H1 (cell line): ENCODE measurements around the gene YWHAB. TPM values are rescaled to one million over a fixed set of nuclear protein-coding genes. Genes with fewer than 3 reads are reported as not detected.

Source experiments
- TAF7 ChIP-seq: optimal IDR thresholded peaks from 2 replicates; pipeline ENCODE3; 2011; ENCODE audit warnings: low read depth, mild to moderate bottlenecking, inconsistent platforms, low read length, moderate library complexity, borderline replicate concordance
- TEAD4 ChIP-seq: IDR thresholded peaks from 2 replicates; pipeline ENCODE4 v1.6.1; 2012; ENCODE audit warnings: low read depth, low read length, inconsistent platforms, mixed read lengths
- polyA plus RNA-seq, 7 experiments: library from polyadenylated mRNA; depleted of rRNA in 3 of 7; stranded (reverse) in 5 of 7; unstranded in 2 of 7; fragments of >200 nt in 5 of 7; fragments of 200-250 nt in 2 of 7; gene quantifications; 1 replicate in 5 of 7; 2 replicates in 1 of 7; 4 replicates in 1 of 7; pipeline versions ENCODE4 v1.2.1 to v1.2.3, GENCODE V29; 2011 to 2013; ENCODE audit warnings: missing spikeins in 2 of 7, mixed read lengths in 2 of 7
- total RNA-seq: library from RNA; stranded (reverse); fragmentation: NEBNext Ultra II Directional; extraction: Animal tissue kit (Norgen Biotek cat#: 25700); gene quantifications from 2 replicates; pipeline ENCODE4 v1.2.1, GENCODE V29; 2021
- TF ChIP-seq, protein P1 (sequence below): IDR thresholded peaks from 2 replicates; pipeline ENCODE4 v1.6.1; 2012; ENCODE audit warnings: inconsistent platforms
- TF ChIP-seq, protein P2 (sequence below): IDR thresholded peaks from 2 replicates; pipeline ENCODE4 v1.6.1; 2012; ENCODE audit warnings: inconsistent platforms

The YWHAB gene
- total and polyA plus RNA-seq, 2 of the 8 experiments (the other 6 are each of a cell fraction or from before 2014, with no cell fraction given) = 72.9 to 256 TPM

DNA sequence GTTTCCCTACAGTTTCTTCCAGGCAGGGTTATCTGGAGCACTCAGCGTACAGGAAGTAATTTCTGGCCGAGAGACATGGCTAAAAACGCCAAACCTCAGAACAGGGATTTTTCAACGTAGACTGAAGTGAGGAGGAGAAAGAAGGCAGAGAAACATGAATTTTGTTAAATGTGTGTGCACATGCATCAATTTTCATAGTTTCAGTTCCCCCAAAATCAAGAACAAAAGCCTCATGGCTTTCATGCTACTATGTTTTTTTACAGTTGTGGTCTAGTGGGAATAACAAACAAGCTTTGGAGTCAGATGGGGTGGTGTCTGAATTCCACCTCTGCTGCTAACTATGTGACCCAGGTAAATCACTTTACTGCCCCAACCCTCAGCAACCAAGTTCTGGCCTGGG, 69.8 kb downstream of the YWHAB start (continued):
- TF ChIP-seq, protein P1, sequence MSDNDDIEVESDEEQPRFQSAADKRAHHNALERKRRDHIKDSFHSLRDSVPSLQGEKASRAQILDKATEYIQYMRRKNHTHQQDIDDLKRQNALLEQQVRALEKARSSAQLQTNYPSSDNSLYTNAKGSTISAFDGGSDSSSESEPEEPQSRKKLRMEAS = no peak
- TF ChIP-seq TAF7 (no peak), TEAD4 (no peak)
- TF ChIP-seq, protein P2, sequence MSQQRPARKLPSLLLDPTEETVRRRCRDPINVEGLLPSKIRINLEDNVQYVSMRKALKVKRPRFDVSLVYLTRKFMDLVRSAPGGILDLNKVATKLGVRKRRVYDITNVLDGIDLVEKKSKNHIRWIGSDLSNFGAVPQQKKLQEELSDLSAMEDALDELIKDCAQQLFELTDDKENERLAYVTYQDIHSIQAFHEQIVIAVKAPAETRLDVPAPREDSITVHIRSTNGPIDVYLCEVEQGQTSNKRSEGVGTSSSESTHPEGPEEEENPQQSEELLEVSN = no peak
- TF ChIP-seq, all 59 proteins: peak for 0
